Left ventricle myocardium superior (tissue), 1 donor: ENCODE measurements around the gene RAP2C. TPM values are rescaled to one million over a fixed set of nuclear protein-coding genes. Genes with fewer than 3 reads are reported as not detected.

Experiments used
- total RNA-seq: library from RNA; stranded (reverse); fragmentation: NEBNext Ultra II Directional; extraction: Animal tissue kit (Norgen Biotek cat#: 25700); gene quantifications from one replicate; pipeline ENCODE4 v1.2.1, GENCODE V29; 2021
- donor health status: DM: no; HTN: yes; CAD: no; lungs with severe emphysema.

RAP2C gene
- total RNA-seq, 1 donor from 2014 or later, result 15.0 TPM

Other genes starting within 250 kb of the RAP2C start
- 1.9 TPM for gene STK26, start 196.1 kb downstream of the RAP2C start, total RNA-seq
- 0.07 TPM for gene FRMD7, start 91.4 kb downstream of the RAP2C start, total RNA-seq